Measurements from ENCODE around the gene YTHDF1.

- TF ChIP-seq CTCF (IDR thresholded peaks at IDR 0.05) = no peak
- TF ChIP-seq POLR2AphosphoS5 (IDR thresholded peaks at IDR 0.05; ENCODE audit: insufficient read depth in 1 of 2, low read depth in 1 of 2) = no peak
- no peak for TF ChIP-seq POLR2A (IDR thresholded peaks at IDR 0.05)
Observed at GRCh38 chr20:63185215-63185796, 30.6 kb downstream of the YTHDF1 start.

All from vagina (tissue), 2 donors.